Calu3 (cell line): ENCODE results near the gene ARMC12. TPM values are rescaled to one million over a fixed set of nuclear protein-coding genes. Genes with fewer than 3 reads are reported as not detected.

Experiments
- BruUV-seq: library from RNA; stranded (reverse); fragments of 400-500 nt; replicated peaks from 2 replicates; lab custom pipeline; 2021; lab: Mats Ljungman, UMichigan
- CTCF ChIA-PET: fragments of 300-600 bp; sonication (Branson Sonifier 250); formaldehyde crosslinking; loops from one replicate; lab custom pipeline; 2022; ENCODE audit warnings: antibody characterized with exemption; lab: Charles Lee
- DNase-seq: peaks from one replicate; pipeline ENCODE4 v3.0.0; 2022
- H3K27ac Mint-ChIP-seq: one replicate; pipeline ENCODE4 v1.8.0; 2022; ENCODE audit warnings: mixed read lengths; ENCODE audit not compliant: unreplicated experiment
- H3K27me3 Mint-ChIP-seq: one replicate; pipeline ENCODE4 v1.8.0; 2022; ENCODE audit warnings: mixed read lengths; ENCODE audit not compliant: unreplicated experiment
- H3K36me3 Mint-ChIP-seq: one replicate; pipeline ENCODE4 v1.8.0; 2022; ENCODE audit warnings: mild to moderate bottlenecking, moderate library complexity, mixed read lengths; ENCODE audit not compliant: insufficient read depth, unreplicated experiment
- H3K4me1 Mint-ChIP-seq: one replicate; pipeline ENCODE4 v1.8.0; 2022; ENCODE audit warnings: mild to moderate bottlenecking, low read depth, mixed read lengths; ENCODE audit not compliant: unreplicated experiment
- H3K4me3 Mint-ChIP-seq: one replicate; pipeline ENCODE4 v1.8.0; 2022; ENCODE audit warnings: mild to moderate bottlenecking, low read depth, moderate library complexity, mixed read lengths; ENCODE audit not compliant: unreplicated experiment
- H3K9me3 Mint-ChIP-seq: one replicate; pipeline ENCODE4 v1.8.0; 2022; ENCODE audit warnings: low read depth, mixed read lengths; ENCODE audit not compliant: unreplicated experiment
- intact Hi-C: fragments of 100-400 bp; cut with micrococcal nuclease; formaldehyde crosslinking; loops from one replicate; pipeline ENCODE4 v1.10.0; 2022; ENCODE audit not compliant: unreplicated experiment
- total RNA-seq: library from RNA; stranded (reverse); gene quantifications from 2 replicates; pipeline ENCODE4 v1.2.3, GENCODE V29; 2022
- TF ChIP-seq, protein P1 (sequence below): fragments of 200-600 bp; IDR thresholded peaks from one replicate; pipeline ENCODE4 v1.8.0; 2022; ENCODE audit warnings: antibody characterized with exemption; ENCODE audit not compliant: unreplicated experiment

Gene ARMC12
- total RNA-seq, 1 experiment from 2014 or later, result not detected

GRCh38 chr6:35747877-35748276, 11.0 kb downstream of the ARMC12 start:
- TF ChIP-seq, protein P1, sequence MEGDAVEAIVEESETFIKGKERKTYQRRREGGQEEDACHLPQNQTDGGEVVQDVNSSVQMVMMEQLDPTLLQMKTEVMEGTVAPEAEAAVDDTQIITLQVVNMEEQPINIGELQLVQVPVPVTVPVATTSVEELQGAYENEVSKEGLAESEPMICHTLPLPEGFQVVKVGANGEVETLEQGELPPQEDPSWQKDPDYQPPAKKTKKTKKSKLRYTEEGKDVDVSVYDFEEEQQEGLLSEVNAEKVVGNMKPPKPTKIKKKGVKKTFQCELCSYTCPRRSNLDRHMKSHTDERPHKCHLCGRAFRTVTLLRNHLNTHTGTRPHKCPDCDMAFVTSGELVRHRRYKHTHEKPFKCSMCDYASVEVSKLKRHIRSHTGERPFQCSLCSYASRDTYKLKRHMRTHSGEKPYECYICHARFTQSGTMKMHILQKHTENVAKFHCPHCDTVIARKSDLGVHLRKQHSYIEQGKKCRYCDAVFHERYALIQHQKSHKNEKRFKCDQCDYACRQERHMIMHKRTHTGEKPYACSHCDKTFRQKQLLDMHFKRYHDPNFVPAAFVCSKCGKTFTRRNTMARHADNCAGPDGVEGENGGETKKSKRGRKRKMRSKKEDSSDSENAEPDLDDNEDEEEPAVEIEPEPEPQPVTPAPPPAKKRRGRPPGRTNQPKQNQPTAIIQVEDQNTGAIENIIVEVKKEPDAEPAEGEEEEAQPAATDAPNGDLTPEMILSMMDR, result no peak
- Mint-ChIP-seq H3K36me3 (no peaks in the 10 kb centered on the region), H3K27me3 (peaks cover 25% of the 10 kb centered on the region), H3K27ac (no peak overlapping the region), H3K4me1 (peaks cover 5% of the 10 kb centered on the region), H3K4me3 (no peak overlapping the region), H3K9me3 (no peaks in the 10 kb centered on the region)
- intact Hi-C loops, result no loop called here
- CTCF ChIA-PET, result no interaction called here
- DNase-seq, result no peak
- BruUV-seq, result no TSS peak

DNA sequence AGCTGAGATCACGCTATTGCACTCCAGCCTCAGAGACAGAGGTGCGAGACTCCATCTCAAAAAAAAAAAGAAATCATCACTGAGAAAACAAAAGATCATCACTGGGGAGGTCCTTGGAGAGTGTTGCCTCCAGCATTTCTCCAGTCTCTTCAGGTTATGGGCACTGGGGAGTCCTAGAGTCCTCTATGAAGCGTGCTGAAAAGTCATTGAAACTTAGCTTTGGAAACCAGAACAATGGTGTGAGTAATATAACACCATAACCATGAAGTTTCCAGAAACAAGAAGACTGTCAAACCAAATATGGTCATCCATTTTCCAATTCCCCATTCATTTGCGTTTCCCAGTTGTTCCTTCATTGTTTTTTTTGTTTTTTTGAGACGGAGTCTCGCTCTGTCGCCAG, 13.7 kb downstream of the ARMC12 start:
- intact Hi-C loops, result loop anchor here (10.0 kb wide), 1 partner anchor 194 kb away; no protein-coding TSS in a partner anchor
- DNase-seq, result no peak
- TF ChIP-seq, protein P1, result no peak
- Mint-ChIP-seq H3K4me3 (no peak overlapping the region), H3K27me3 (peaks cover 25% of the 10 kb centered on the region), H3K4me1 (peaks cover 19% of the 10 kb centered on the region), H3K36me3 (no peaks in the 10 kb centered on the region), H3K9me3 (no peaks in the 10 kb centered on the region), H3K27ac (no peak overlapping the region)
- BruUV-seq, result no TSS peak
- CTCF ChIA-PET, result interaction anchor here (0.7 to 1.0 kb wide), 2 partner anchors 14 to 51 kb away, joined by 3 read pairs; partner anchors contain the start of gene ARMC12

GRCh38 chr6:35751594-35751993, 14.8 kb downstream of the ARMC12 start:
- Mint-ChIP-seq H3K4me3 (no peak overlapping the region), H3K4me1 (peaks cover 21% of the 10 kb centered on the region), H3K27ac (no peak overlapping the region), H3K9me3 (no peaks in the 10 kb centered on the region), H3K27me3 (peaks cover 16% of the 10 kb centered on the region), H3K36me3 (no peaks in the 10 kb centered on the region)
- BruUV-seq, result no TSS peak
- TF ChIP-seq, protein P1, result no peak
- CTCF ChIA-PET, result interaction anchor here (0.6 to 1.3 kb wide), 3 partner anchors 11 to 229 kb away, joined by 3 read pairs; no protein-coding TSS in a partner anchor
- no peak for DNase-seq
- intact Hi-C loops, result loop anchor here (10.0 kb wide), 1 partner anchor 193 kb away; no protein-coding TSS in a partner anchor

- TF ChIP-seq, protein P1, result no peak
- peaks cover 21% of the 10 kb centered on the region for H3K4me1 Mint-ChIP-seq
- peaks cover 16% of the 10 kb centered on the region for H3K27me3 Mint-ChIP-seq
- H3K27ac Mint-ChIP-seq, result no peak overlapping the region
- CTCF ChIA-PET, result interaction anchor here (1.3 kb wide), 1 partner anchor 230 kb away, joined by 3 read pairs; no protein-coding TSS in a partner anchor
- H3K36me3 Mint-ChIP-seq, result no peaks in the 10 kb centered on the region
- no peaks in the 10 kb centered on the region for H3K9me3 Mint-ChIP-seq
- BruUV-seq, result no TSS peak
- intact Hi-C loops, result loop anchor here (10.0 kb wide), 1 partner anchor 192 kb away; no protein-coding TSS in a partner anchor
- DNase-seq, result no peak
- H3K4me3 Mint-ChIP-seq, result no peak overlapping the region
Observed at GRCh38 chr6:35752330-35752729, 15.5 kb downstream of the ARMC12 start.
